PC-9 (cell line): ENCODE measurements around the gene ARHGAP8. TPM values are rescaled to one million over a fixed set of nuclear protein-coding genes. Genes with fewer than 3 reads are reported as not detected.

Experiments
- BruUV-seq: library from RNA; stranded (reverse); fragments of 400-500 nt; replicated peaks from 2 replicates; lab custom pipeline; 2021; lab: Mats Ljungman, UMichigan
- CTCF ChIA-PET: fragments of 300-600 bp; sonication (Branson Sonifier 250); formaldehyde crosslinking; loops from one replicate; lab custom pipeline; 2022; ENCODE audit warnings: antibody characterized with exemption; lab: Charles Lee
- POLR2A ChIA-PET: fragments of 300-600 bp; sonication (Branson Sonifier 250); formaldehyde crosslinking; loops from one replicate; lab custom pipeline; 2022; ENCODE audit warnings: antibody characterized with exemption; ENCODE audit not compliant: unreplicated experiment; lab: Charles Lee
- DNase-seq, 2 experiments: peaks; one replicate each; pipeline versions ENCODE4 v3.0.0 to v3.0.0-alpha.2; 2015 to 2022; ENCODE audit warnings: mixed read lengths in 1 of 2
- H2AFZ ChIP-seq: fragments of 200-600 bp; sonication (generic); 2 replicates; pipeline ENCODE4 v1.8.1; 2017; ENCODE audit warnings: antibody characterized with exemption
- H3F3A ChIP-seq: fragments of 200-600 bp; sonication (generic); 2 replicates; pipeline ENCODE4 v1.8.1; 2017; ENCODE audit warnings: antibody characterized with exemption, mild to moderate bottlenecking, low read depth; ENCODE audit not compliant: insufficient read depth
- H3K27ac ChIP-seq: fragments of 200-600 bp; sonication (generic); 2 replicates; pipeline ENCODE4 v1.6.1; 2016; ENCODE audit warnings: mixed run types
- H3K27me3 ChIP-seq: fragments of 200-600 bp; sonication (generic); 2 replicates; pipeline ENCODE4 v1.6.1; 2016; ENCODE audit warnings: low read depth, mixed run types; ENCODE audit not compliant: insufficient read depth
- H3K36me3 ChIP-seq: fragments of 200-600 bp; sonication (generic); 2 replicates; pipeline ENCODE4 v1.6.1; 2016; ENCODE audit warnings: low read depth, mixed run types
- H3K4me1 ChIP-seq: fragments of 200-600 bp; sonication (generic); replicated peaks from 2 replicates; pipeline ENCODE4 v1.6.1; 2016; ENCODE audit warnings: mixed run types; ENCODE audit not compliant: insufficient read depth
- H3K4me2 ChIP-seq: fragments of 200-600 bp; sonication (generic); 2 replicates; pipeline ENCODE4 v1.6.1; 2017; ENCODE audit warnings: mixed run types
- H3K4me3 ChIP-seq: fragments of 200-600 bp; sonication (generic); 2 replicates; pipeline ENCODE4 v1.6.1; 2016; ENCODE audit warnings: mixed run types
- H3K79me2 ChIP-seq: fragments of 200-600 bp; sonication (generic); 2 replicates; pipeline ENCODE4 v1.6.1; 2017; ENCODE audit warnings: low read depth, mixed run types
- H3K9me2 ChIP-seq: fragments of 200-600 bp; sonication (generic); 2 replicates; pipeline ENCODE4 v1.8.1; 2017; ENCODE audit warnings: mild to moderate bottlenecking; ENCODE audit not compliant: insufficient read depth
- H3K9me3 ChIP-seq: fragments of 200-600 bp; sonication (generic); 2 replicates; pipeline ENCODE4 v1.8.1; 2016; ENCODE audit warnings: low read depth; ENCODE audit not compliant: insufficient read depth
- H4K20me1 ChIP-seq: fragments of 200-600 bp; sonication (generic); 2 replicates; pipeline ENCODE4 v1.8.1; 2017; ENCODE audit not compliant: insufficient read depth
- EZH2 ChIP-seq: fragments of 200-600 bp; sonication (generic); IDR thresholded peaks from 2 replicates; pipeline ENCODE4 v1.8.0; 2017; ENCODE audit warnings: antibody characterized with exemption, low read depth
- intact Hi-C: fragments of 100-400 bp; cut with micrococcal nuclease; formaldehyde crosslinking; loops from one replicate; pipeline ENCODE4 v1.10.0; 2022; ENCODE audit not compliant: unreplicated experiment
- total RNA-seq: library from RNA; stranded (reverse); gene quantifications from 2 replicates; pipeline ENCODE4 v1.2.3, GENCODE V29; 2021
- TF ChIP-seq, protein P1 (sequence below): fragments of 200-600 bp; sonication (generic); conservative IDR thresholded peaks from 2 replicates; pipeline ENCODE4 v1.6.1; 2017; ENCODE audit warnings: mixed run types, antibody characterized with exemption, mild to moderate bottlenecking, moderate library complexity

The ARHGAP8 gene
- total RNA-seq, 1 experiment from 2014 or later: 114 TPM

DNA sequence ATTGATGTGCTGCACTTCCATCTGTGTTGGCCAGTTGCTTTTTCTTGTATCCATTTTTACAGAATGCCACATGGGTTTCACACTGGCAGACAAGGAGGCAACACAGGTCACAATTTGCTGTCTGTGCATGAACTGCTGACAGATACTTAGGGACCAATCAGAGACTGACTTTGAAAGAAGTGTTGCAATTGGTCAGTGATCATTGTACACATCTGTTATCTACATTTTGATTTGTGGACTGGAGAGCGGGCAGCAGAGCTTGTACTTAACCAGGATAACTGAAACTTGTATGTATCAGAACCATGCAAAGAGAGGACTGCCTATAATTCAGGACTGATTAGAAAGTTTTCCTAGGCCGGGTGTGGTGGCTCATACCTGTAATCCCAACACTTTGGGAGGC, 28.6 kb upstream of the ARHGAP8 start:
- no TSS peak for BruUV-seq
- H3K4me3 ChIP-seq: no peak overlapping the region
- H4K20me1 ChIP-seq: no peaks in the 10 kb centered on the region
- no peaks in the 10 kb centered on the region for H3K27me3 ChIP-seq
- H3K4me2 ChIP-seq: no peak overlapping the region
- H3K36me3 ChIP-seq: no peaks in the 10 kb centered on the region
- CTCF ChIA-PET: interaction anchor here (0.6 kb wide), 1 partner anchor 1611 kb away, joined by 8 read pairs; no protein-coding TSS in a partner anchor
- no peak for DNase-seq
- H3K9me3 ChIP-seq: no peaks in the 10 kb centered on the region
- peaks cover 2% of the 10 kb centered on the region; the same call in 1 of the 2 replicates for H3F3A ChIP-seq
- no peaks in the 10 kb centered on the region for H3K9me2 ChIP-seq
- no peaks in the 10 kb centered on the region for H3K4me1 ChIP-seq
- no peaks in the 10 kb centered on the region for H3K79me2 ChIP-seq
- no peak overlapping the region for H3K27ac ChIP-seq
- intact Hi-C loops: no loop called here
- TF ChIP-seq, protein P1, sequence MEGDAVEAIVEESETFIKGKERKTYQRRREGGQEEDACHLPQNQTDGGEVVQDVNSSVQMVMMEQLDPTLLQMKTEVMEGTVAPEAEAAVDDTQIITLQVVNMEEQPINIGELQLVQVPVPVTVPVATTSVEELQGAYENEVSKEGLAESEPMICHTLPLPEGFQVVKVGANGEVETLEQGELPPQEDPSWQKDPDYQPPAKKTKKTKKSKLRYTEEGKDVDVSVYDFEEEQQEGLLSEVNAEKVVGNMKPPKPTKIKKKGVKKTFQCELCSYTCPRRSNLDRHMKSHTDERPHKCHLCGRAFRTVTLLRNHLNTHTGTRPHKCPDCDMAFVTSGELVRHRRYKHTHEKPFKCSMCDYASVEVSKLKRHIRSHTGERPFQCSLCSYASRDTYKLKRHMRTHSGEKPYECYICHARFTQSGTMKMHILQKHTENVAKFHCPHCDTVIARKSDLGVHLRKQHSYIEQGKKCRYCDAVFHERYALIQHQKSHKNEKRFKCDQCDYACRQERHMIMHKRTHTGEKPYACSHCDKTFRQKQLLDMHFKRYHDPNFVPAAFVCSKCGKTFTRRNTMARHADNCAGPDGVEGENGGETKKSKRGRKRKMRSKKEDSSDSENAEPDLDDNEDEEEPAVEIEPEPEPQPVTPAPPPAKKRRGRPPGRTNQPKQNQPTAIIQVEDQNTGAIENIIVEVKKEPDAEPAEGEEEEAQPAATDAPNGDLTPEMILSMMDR: no peak
- H2AFZ ChIP-seq: no peak overlapping the region
- POLR2A ChIA-PET: interaction anchor here (0.5 kb wide), 1 partner anchor 934 kb away, joined by 5 read pairs; no protein-coding TSS in a partner anchor

DNA sequence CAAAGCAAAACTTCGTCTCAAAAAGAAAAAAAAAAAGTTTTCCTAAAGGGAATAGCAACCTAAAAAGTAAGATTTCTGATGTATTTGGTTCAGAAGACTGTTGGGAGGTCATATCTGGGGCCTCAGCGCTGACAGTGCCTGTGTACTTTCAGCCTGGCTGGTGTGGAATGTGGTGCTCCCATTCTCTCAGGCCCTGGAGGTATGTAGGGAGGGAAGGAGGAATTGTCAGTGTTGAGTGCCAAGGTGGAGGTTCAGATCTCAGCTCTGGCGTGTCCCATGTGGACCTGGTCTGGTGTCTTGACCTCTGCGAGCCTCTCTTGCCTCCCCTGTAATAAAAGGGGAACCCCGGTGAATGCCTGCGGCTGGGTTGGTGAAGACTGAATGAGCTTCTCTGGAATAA, 28.0 kb upstream of the ARHGAP8 start:
- Histone ChIP-seq H4K20me1 (no peaks in the 10 kb centered on the region), H3F3A (no peaks in the 10 kb centered on the region), H3K36me3 (no peaks in the 10 kb centered on the region), H3K4me1 (no peaks in the 10 kb centered on the region), H3K27me3 (no peaks in the 10 kb centered on the region), H3K9me2 (no peaks in the 10 kb centered on the region), H3K4me3 (no peak overlapping the region), H3K4me2 (no peak overlapping the region), H3K9me3 (no peaks in the 10 kb centered on the region), H2AFZ (no peak overlapping the region), H3K79me2 (no peaks in the 10 kb centered on the region), H3K27ac (no peak overlapping the region)
- TF ChIP-seq, protein P1: no peak
- no peak for TF ChIP-seq EZH2
- BruUV-seq: no TSS peak
- no peak for DNase-seq
- ChIA-PET CTCF (no interaction called here), POLR2A (no interaction called here)
- intact Hi-C loops: no loop called here

DNA sequence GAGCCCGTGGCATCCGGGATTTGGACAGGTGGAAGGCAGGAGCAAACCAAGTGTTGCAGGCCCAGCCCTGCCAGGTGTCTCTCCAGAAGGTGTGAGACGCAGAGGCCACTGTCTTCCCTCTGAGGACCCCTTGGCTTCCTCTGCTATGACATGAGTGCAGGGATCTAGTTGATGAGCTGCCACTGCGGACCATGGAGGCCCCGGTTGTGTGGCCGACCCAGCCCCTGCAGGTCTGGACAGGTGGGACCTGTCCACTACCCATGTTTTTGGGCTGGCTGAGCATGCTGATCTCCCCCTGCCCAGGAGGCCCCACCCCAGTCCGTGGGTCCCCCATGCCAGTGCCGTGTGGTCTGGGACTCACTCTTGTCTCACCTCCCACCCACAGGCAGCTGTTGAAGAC, 27.5 kb upstream of the ARHGAP8 start:
- H3K36me3 ChIP-seq: no peaks in the 10 kb centered on the region
- CTCF ChIA-PET: no interaction called here
- no peak overlapping the region for H2AFZ ChIP-seq
- POLR2A ChIA-PET: no interaction called here
- no peak overlapping the region for H3K27ac ChIP-seq
- no peak overlapping the region for H3K4me3 ChIP-seq
- H3K4me2 ChIP-seq: no peak overlapping the region
- no peaks in the 10 kb centered on the region for H3K9me3 ChIP-seq
- DNase-seq: no peak
- intact Hi-C loops: no loop called here
- no peaks in the 10 kb centered on the region for H3F3A ChIP-seq
- H3K4me1 ChIP-seq: no peaks in the 10 kb centered on the region
- TF ChIP-seq, protein P1: no peak
- TF ChIP-seq EZH2: no peak
- BruUV-seq: no TSS peak
- H3K27me3 ChIP-seq: no peaks in the 10 kb centered on the region
- no peaks in the 10 kb centered on the region for H3K79me2 ChIP-seq
- no peaks in the 10 kb centered on the region for H4K20me1 ChIP-seq
- no peaks in the 10 kb centered on the region for H3K9me2 ChIP-seq
